PC-9 (cell line): Measurements from ENCODE around the gene SYPL1. TPM values are rescaled to one million over a fixed set of nuclear protein-coding genes. Genes with fewer than 3 reads are reported as not detected.
A peak's percentile ranks its signal among the peaks of the same experiment; 100 is the strongest.

ENCODE experiments used
- BruUV-seq: library from RNA; stranded (reverse); fragments of 400-500 nt; replicated peaks from 2 replicates; lab custom pipeline; 2021; lab: Mats Ljungman, UMichigan
- CTCF ChIA-PET: fragments of 300-600 bp; sonication (Branson Sonifier 250); formaldehyde crosslinking; loops from one replicate; lab custom pipeline; 2022; ENCODE audit warnings: antibody characterized with exemption; lab: Charles Lee
- POLR2A ChIA-PET: fragments of 300-600 bp; sonication (Branson Sonifier 250); formaldehyde crosslinking; loops from one replicate; lab custom pipeline; 2022; ENCODE audit warnings: antibody characterized with exemption; ENCODE audit not compliant: unreplicated experiment; lab: Charles Lee
- DNase-seq, 2 experiments: peaks; one replicate each; pipeline versions ENCODE4 v3.0.0 to v3.0.0-alpha.2; 2015 to 2022; ENCODE audit warnings: mixed read lengths in 1 of 2
- H2AFZ ChIP-seq: fragments of 200-600 bp; sonication (generic); 2 replicates; pipeline ENCODE4 v1.8.1; 2017; ENCODE audit warnings: antibody characterized with exemption
- H3F3A ChIP-seq: fragments of 200-600 bp; sonication (generic); 2 replicates; pipeline ENCODE4 v1.8.1; 2017; ENCODE audit warnings: antibody characterized with exemption, mild to moderate bottlenecking, low read depth; ENCODE audit not compliant: insufficient read depth
- H3K27ac ChIP-seq: fragments of 200-600 bp; sonication (generic); 2 replicates; pipeline ENCODE4 v1.6.1; 2016; ENCODE audit warnings: mixed run types
- H3K27me3 ChIP-seq: fragments of 200-600 bp; sonication (generic); 2 replicates; pipeline ENCODE4 v1.6.1; 2016; ENCODE audit warnings: low read depth, mixed run types; ENCODE audit not compliant: insufficient read depth
- H3K36me3 ChIP-seq: fragments of 200-600 bp; sonication (generic); 2 replicates; pipeline ENCODE4 v1.6.1; 2016; ENCODE audit warnings: low read depth, mixed run types
- H3K4me1 ChIP-seq: fragments of 200-600 bp; sonication (generic); replicated peaks from 2 replicates; pipeline ENCODE4 v1.6.1; 2016; ENCODE audit warnings: mixed run types; ENCODE audit not compliant: insufficient read depth
- H3K4me2 ChIP-seq: fragments of 200-600 bp; sonication (generic); 2 replicates; pipeline ENCODE4 v1.6.1; 2017; ENCODE audit warnings: mixed run types
- H3K4me3 ChIP-seq: fragments of 200-600 bp; sonication (generic); 2 replicates; pipeline ENCODE4 v1.6.1; 2016; ENCODE audit warnings: mixed run types
- H3K79me2 ChIP-seq: fragments of 200-600 bp; sonication (generic); 2 replicates; pipeline ENCODE4 v1.6.1; 2017; ENCODE audit warnings: low read depth, mixed run types
- H3K9me2 ChIP-seq: fragments of 200-600 bp; sonication (generic); 2 replicates; pipeline ENCODE4 v1.8.1; 2017; ENCODE audit warnings: mild to moderate bottlenecking; ENCODE audit not compliant: insufficient read depth
- H3K9me3 ChIP-seq: fragments of 200-600 bp; sonication (generic); 2 replicates; pipeline ENCODE4 v1.8.1; 2016; ENCODE audit warnings: low read depth; ENCODE audit not compliant: insufficient read depth
- H4K20me1 ChIP-seq: fragments of 200-600 bp; sonication (generic); 2 replicates; pipeline ENCODE4 v1.8.1; 2017; ENCODE audit not compliant: insufficient read depth
- EZH2 ChIP-seq: fragments of 200-600 bp; sonication (generic); IDR thresholded peaks from 2 replicates; pipeline ENCODE4 v1.8.0; 2017; ENCODE audit warnings: antibody characterized with exemption, low read depth
- intact Hi-C: fragments of 100-400 bp; cut with micrococcal nuclease; formaldehyde crosslinking; loops from one replicate; pipeline ENCODE4 v1.10.0; 2022; ENCODE audit not compliant: unreplicated experiment
- total RNA-seq: library from RNA; stranded (reverse); gene quantifications from 2 replicates; pipeline ENCODE4 v1.2.3, GENCODE V29; 2021
- TF ChIP-seq, protein P1 (sequence below): fragments of 200-600 bp; sonication (generic); conservative IDR thresholded peaks from 2 replicates; pipeline ENCODE4 v1.6.1; 2017; ENCODE audit warnings: mixed run types, antibody characterized with exemption, mild to moderate bottlenecking, moderate library complexity

Gene SYPL1
- total RNA-seq, 1 experiment from 2014 or later = 102 TPM

DNA sequence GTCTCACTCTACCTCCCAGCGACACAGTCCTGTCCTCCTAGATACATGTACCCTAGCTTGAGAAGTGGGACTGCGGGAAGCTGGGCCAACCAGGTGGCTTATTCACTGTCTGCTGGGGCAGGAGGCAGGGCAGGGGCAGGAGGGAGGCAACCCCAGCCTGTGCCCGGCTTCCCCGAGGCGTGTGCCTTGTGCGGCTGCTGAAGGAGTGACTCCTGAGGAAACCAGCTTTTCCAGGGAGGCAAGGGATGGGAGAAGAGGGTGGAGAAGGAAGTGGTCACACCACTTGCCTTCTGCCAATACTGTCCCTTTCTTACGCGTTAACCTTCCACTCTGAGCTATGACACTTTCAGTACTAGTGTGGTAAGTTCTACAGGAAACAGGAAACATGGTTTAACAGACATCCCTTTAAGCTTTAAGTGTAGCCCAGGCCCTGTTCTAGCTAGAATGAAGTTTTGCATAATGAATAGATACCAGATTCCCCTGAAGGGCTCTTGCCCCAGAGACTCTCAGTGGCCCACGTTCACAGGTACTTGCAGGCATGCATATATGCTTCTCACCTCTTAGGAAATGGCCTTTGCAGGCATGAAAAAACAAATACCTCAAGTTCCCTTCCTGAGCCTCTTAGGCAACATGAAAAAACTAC lies 40.6 kb downstream of the SYPL1 start:
- peak overlapping the region; percentile 95 for H3K27ac ChIP-seq
- H3K36me3 ChIP-seq = no peaks in the 10 kb centered on the region
- H4K20me1 ChIP-seq = no peaks in the 10 kb centered on the region
- CTCF ChIA-PET = interaction anchor here (0.7 to 1.2 kb wide), 3 partner anchors 9 to 82 kb away, joined by 3 to 6 read pairs (median 6); no protein-coding TSS in a partner anchor
- no peaks in the 10 kb centered on the region for H3K9me2 ChIP-seq
- intact Hi-C loops = loop anchor here (2.0 kb wide), 1 partner anchor 39 kb away; no protein-coding TSS in a partner anchor
- H3K79me2 ChIP-seq = no peaks in the 10 kb centered on the region
- no peaks in the 10 kb centered on the region for H3K9me3 ChIP-seq
- peaks cover 61% of the 10 kb centered on the region for H3K4me1 ChIP-seq
- H2AFZ ChIP-seq = peak overlapping the region; percentile 70; the same call in 1 of the 2 replicates
- peaks cover 31% of the 10 kb centered on the region; the same call in 1 of the 2 replicates for H3F3A ChIP-seq
- H3K27me3 ChIP-seq = no peaks in the 10 kb centered on the region
- BruUV-seq = no TSS peak
- DNase-seq = peak; percentile 87 to 93
- peak overlapping the region; percentile 24; the same call in 1 of the 2 replicates for H3K4me3 ChIP-seq
- POLR2A ChIA-PET = interaction anchor here (0.6 to 1.3 kb wide), 8 partner anchors 15 to 1459 kb away, joined by 3 to 9 read pairs (median 4); no protein-coding TSS in a partner anchor
- H3K4me2 ChIP-seq = peak overlapping the region; percentile 71
- TF ChIP-seq EZH2 = no peak
- TF ChIP-seq, protein P1, sequence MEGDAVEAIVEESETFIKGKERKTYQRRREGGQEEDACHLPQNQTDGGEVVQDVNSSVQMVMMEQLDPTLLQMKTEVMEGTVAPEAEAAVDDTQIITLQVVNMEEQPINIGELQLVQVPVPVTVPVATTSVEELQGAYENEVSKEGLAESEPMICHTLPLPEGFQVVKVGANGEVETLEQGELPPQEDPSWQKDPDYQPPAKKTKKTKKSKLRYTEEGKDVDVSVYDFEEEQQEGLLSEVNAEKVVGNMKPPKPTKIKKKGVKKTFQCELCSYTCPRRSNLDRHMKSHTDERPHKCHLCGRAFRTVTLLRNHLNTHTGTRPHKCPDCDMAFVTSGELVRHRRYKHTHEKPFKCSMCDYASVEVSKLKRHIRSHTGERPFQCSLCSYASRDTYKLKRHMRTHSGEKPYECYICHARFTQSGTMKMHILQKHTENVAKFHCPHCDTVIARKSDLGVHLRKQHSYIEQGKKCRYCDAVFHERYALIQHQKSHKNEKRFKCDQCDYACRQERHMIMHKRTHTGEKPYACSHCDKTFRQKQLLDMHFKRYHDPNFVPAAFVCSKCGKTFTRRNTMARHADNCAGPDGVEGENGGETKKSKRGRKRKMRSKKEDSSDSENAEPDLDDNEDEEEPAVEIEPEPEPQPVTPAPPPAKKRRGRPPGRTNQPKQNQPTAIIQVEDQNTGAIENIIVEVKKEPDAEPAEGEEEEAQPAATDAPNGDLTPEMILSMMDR = no peak

DNA sequence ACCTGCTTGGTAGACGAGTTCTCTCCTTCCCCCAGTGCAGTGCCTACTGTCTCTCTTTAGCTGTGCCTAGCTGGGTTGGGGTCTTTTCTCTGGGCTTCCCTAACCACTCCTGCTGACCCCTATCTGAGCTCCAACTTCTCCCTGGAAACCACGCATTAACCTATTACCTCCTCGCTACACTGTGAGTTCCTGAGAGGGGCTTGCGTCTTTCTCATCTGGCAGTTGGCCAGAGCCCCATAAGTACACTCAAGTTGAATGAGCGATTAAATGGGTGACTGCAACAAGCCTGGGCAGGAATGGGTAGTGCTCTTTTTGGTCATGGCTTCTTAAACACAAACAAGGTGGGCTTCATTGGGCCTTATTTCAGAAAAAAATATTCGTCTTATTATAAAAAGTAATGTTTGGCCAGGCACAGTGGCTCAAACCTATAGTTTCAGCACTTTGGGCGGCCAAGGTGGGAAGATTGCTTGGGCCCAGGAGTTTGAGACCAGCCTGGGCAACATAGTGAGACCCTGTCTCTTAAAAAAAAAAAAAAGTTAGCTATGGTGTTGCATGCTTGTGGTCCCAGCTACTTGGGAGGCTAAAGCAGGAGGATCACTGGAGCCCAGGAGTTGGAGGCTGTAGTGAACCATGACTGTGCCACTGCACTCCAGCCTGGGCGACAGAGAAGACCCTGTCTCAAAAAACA lies 41.4 kb downstream of the SYPL1 start:
- H3K4me1 ChIP-seq = peaks cover 68% of the 10 kb centered on the region
- no peaks in the 10 kb centered on the region for H3K79me2 ChIP-seq
- H3K36me3 ChIP-seq = no peaks in the 10 kb centered on the region
- H3K27ac ChIP-seq = peak overlapping the region; percentile 95
- intact Hi-C loops = loop anchor here (2.0 kb wide), 1 partner anchor 40 kb away; no protein-coding TSS in a partner anchor
- no peak for TF ChIP-seq EZH2
- TF ChIP-seq, protein P1 = no peak
- no peaks in the 10 kb centered on the region for H3K9me3 ChIP-seq
- no peaks in the 10 kb centered on the region for H3K27me3 ChIP-seq
- DNase-seq = no peak
- no peaks in the 10 kb centered on the region for H3K9me2 ChIP-seq
- H4K20me1 ChIP-seq = no peaks in the 10 kb centered on the region
- H3K4me2 ChIP-seq = peak overlapping the region; percentile 71
- ChIA-PET CTCF (interaction anchor here (1.1 kb wide), 1 partner anchor 83 kb away, joined by 6 read pairs; no protein-coding TSS in a partner anchor), POLR2A (interaction anchor here (0.6 to 1.3 kb wide), 5 partner anchors 27 to 1460 kb away, joined by 3 to 5 read pairs (median 4); no protein-coding TSS in a partner anchor)
- BruUV-seq = TSS peak; percentile 72
- H3K4me3 ChIP-seq = peak overlapping the region; percentile 24; the same call in 1 of the 2 replicates
- H3F3A ChIP-seq = peaks cover 38% of the 10 kb centered on the region
- peak overlapping the region; percentile 70; the same call in 1 of the 2 replicates for H2AFZ ChIP-seq

DNA sequence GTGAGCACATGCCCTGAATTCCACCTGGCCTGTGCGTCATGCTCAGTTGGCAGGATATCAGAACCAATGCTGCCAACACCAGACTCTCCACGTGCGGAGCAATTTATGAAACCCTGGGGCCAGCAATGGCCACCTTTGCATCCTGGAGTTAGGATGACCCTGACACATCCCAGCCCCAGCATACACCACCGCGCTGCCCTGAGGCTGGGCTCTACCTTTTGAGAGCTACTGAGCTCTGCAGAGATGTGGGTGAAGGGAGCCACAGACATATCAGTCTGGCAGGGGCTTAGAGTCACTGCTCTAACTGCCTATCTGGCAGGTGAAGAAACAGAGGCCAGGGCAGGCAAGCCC lies 41.9 kb downstream of the SYPL1 start:
- Histone ChIP-seq H3K4me1 (peaks cover 73% of the 10 kb centered on the region), H3K4me2 (no peak overlapping the region), H3K79me2 (no peaks in the 10 kb centered on the region), H3K36me3 (no peaks in the 10 kb centered on the region), H3K9me3 (no peaks in the 10 kb centered on the region), H2AFZ (no peak overlapping the region), H3K27me3 (no peaks in the 10 kb centered on the region), H3F3A (peaks cover 44% of the 10 kb centered on the region), H4K20me1 (no peaks in the 10 kb centered on the region), H3K27ac (no peak overlapping the region), H3K4me3 (no peak overlapping the region), H3K9me2 (no peaks in the 10 kb centered on the region)
- ChIA-PET POLR2A (no interaction called here), CTCF (no interaction called here)
- no TSS peak for BruUV-seq
- TF ChIP-seq EZH2 = no peak
- TF ChIP-seq, protein P1 = no peak
- intact Hi-C loops = loop anchor here (2.0 kb wide), 1 partner anchor 41 kb away; no protein-coding TSS in a partner anchor
- peak in 1 of 2 experiments; percentile 79 for DNase-seq
